MCF 10A (cell line): ENCODE results near the gene SYT1. TPM values are rescaled to one million over a fixed set of nuclear protein-coding genes. Genes with fewer than 3 reads are reported as not detected.

Source experiments
- BruUV-seq: library from RNA; stranded (reverse); fragments of 400-500 nt; replicated peaks from 2 replicates; lab custom pipeline; 2021; lab: Mats Ljungman, UMichigan
- CTCF ChIA-PET: fragments of 300-600 bp; sonication (Branson Sonifier 250); formaldehyde crosslinking; extraction: SDS; loops from one replicate; lab custom pipeline; 2021; ENCODE audit warnings: antibody characterized with exemption, inconsistent platforms; lab: Yijun Ruan, JAX
- POLR2A ChIA-PET: fragments of 300-600, 350-650 bp; sonication (Branson Sonifier 250); formaldehyde crosslinking; extraction: SDS; loops from one replicate; lab custom pipeline; 2020; ENCODE audit warnings: antibody characterized with exemption, inconsistent platforms; lab: Yijun Ruan, JAX
- DNase-seq: peaks from one replicate; pipeline ENCODE4 v3.0.0-alpha.2; 2018; ENCODE audit not compliant: unreplicated experiment
- H3K27ac Mint-ChIP-seq: one replicate; pipeline ENCODE4 v1.8.0; 2022; ENCODE audit warnings: mild to moderate bottlenecking, low read depth, mixed read lengths; ENCODE audit not compliant: unreplicated experiment
- H3K27me3 Mint-ChIP-seq: one replicate; pipeline ENCODE4 v1.8.0; 2022; ENCODE audit warnings: mixed read lengths; ENCODE audit not compliant: insufficient read depth, unreplicated experiment
- H3K36me3 Mint-ChIP-seq: one replicate; pipeline ENCODE4 v1.8.0; 2022; ENCODE audit warnings: mild to moderate bottlenecking, moderate library complexity, mixed read lengths; ENCODE audit not compliant: insufficient read depth, unreplicated experiment
- H3K4me1 Mint-ChIP-seq: one replicate; pipeline ENCODE4 v1.8.0; 2022; ENCODE audit warnings: mixed read lengths; ENCODE audit not compliant: insufficient read depth, unreplicated experiment
- H3K4me3 Mint-ChIP-seq: one replicate; pipeline ENCODE4 v1.8.0; 2022; ENCODE audit warnings: mild to moderate bottlenecking, moderate library complexity, mixed read lengths; ENCODE audit not compliant: unreplicated experiment
- H3K9me3 Mint-ChIP-seq: one replicate; pipeline ENCODE4 v1.8.0; 2022; ENCODE audit warnings: mixed read lengths; ENCODE audit not compliant: unreplicated experiment
- CTCF ChIP-seq: fragments of 200-600 bp; IDR thresholded peaks from one replicate; pipeline ENCODE4 v1.8.0; 2022; ENCODE audit warnings: antibody characterized with exemption, mild to moderate bottlenecking; ENCODE audit not compliant: unreplicated experiment
- intact Hi-C: fragments of 100-400 bp; cut with micrococcal nuclease; formaldehyde crosslinking; loops from 2 replicates; pipeline ENCODE4 v1.14.1; 2022
- total RNA-seq: library from RNA; stranded (reverse); gene quantifications from 2 replicates; pipeline ENCODE4 v1.2.3, GENCODE V29; 2022

Gene SYT1
- total RNA-seq, 1 experiment from 2014 or later: 7.4 TPM

GRCh38 chr12:79288911-79289310 lies 424.3 kb downstream of the SYT1 start:
- Mint-ChIP-seq H3K27ac (no peak overlapping the region), H3K4me1 (no peaks in the 10 kb centered on the region), H3K9me3 (no peaks in the 10 kb centered on the region), H3K36me3 (no peaks in the 10 kb centered on the region), H3K4me3 (no peak overlapping the region), H3K27me3 (no peaks in the 10 kb centered on the region)
- DNase-seq: no peak
- no TSS peak for BruUV-seq
- ChIA-PET CTCF (interaction anchor here (1.8 kb wide), 1 partner anchor 56 kb away, joined by 7 read pairs; no protein-coding TSS in a partner anchor), POLR2A (no interaction called here)
- no peak for TF ChIP-seq CTCF
- intact Hi-C loops: no loop called here

GRCh38 chr12:79291711-79292110 lies 427.1 kb downstream of the SYT1 start:
- DNase-seq: no peak
- POLR2A ChIA-PET: no interaction called here
- Mint-ChIP-seq H3K27me3 (no peaks in the 10 kb centered on the region), H3K9me3 (no peaks in the 10 kb centered on the region), H3K27ac (no peak overlapping the region), H3K36me3 (peaks cover 6% of the 10 kb centered on the region), H3K4me1 (no peaks in the 10 kb centered on the region), H3K4me3 (no peak overlapping the region)
- intact Hi-C loops: no loop called here
- no TSS peak for BruUV-seq
- TF ChIP-seq CTCF: no peak
- CTCF ChIA-PET: no interaction called here

- TF ChIP-seq CTCF: no peak
- Mint-ChIP-seq H3K36me3 (peaks cover 6% of the 10 kb centered on the region), H3K9me3 (no peaks in the 10 kb centered on the region), H3K4me1 (no peaks in the 10 kb centered on the region), H3K4me3 (no peak overlapping the region), H3K27me3 (no peaks in the 10 kb centered on the region), H3K27ac (no peak overlapping the region)
- intact Hi-C loops: no loop called here
- no peak for DNase-seq
- ChIA-PET CTCF (no interaction called here), POLR2A (interaction anchor here (1.7 kb wide), 1 partner anchor 10 kb away, joined by 5 read pairs; no protein-coding TSS in a partner anchor)
- no TSS peak for BruUV-seq
Observed at GRCh38 chr12:79294590-79294989, 430.0 kb downstream of the SYT1 start.

GRCh38 chr12:79295572-79295971 lies 431.0 kb downstream of the SYT1 start:
- H3K9me3 Mint-ChIP-seq: no peaks in the 10 kb centered on the region
- no peak overlapping the region for H3K27ac Mint-ChIP-seq
- peaks cover 6% of the 10 kb centered on the region for H3K36me3 Mint-ChIP-seq
- no TSS peak for BruUV-seq
- no peak for TF ChIP-seq CTCF
- POLR2A ChIA-PET: no interaction called here
- no peaks in the 10 kb centered on the region for H3K4me1 Mint-ChIP-seq
- intact Hi-C loops: no loop called here
- no peaks in the 10 kb centered on the region for H3K27me3 Mint-ChIP-seq
- no peak for DNase-seq
- no peak overlapping the region for H3K4me3 Mint-ChIP-seq
- CTCF ChIA-PET: no interaction called here
